Uterus (tissue), 4 donors: ENCODE results near the gene CCDC57. TPM values are rescaled to one million over a fixed set of nuclear protein-coding genes. Genes with fewer than 3 reads are reported as not detected.

Experiments
- DNase-seq, 2 donors: peaks; one replicate each; pipeline ENCODE4 v3.0.0-alpha.2; 2019 to 2020
- H3K27ac ChIP-seq, 2 donors: fragments of 200-600 bp; sonication (generic); 1 replicate in 1 of 2; 2 replicates in 1 of 2; pipeline ENCODE4 v1.5.1; 2016 to 2018
- H3K27me3 ChIP-seq, 2 donors: fragments of 200-600 bp; sonication (generic); one replicate each; pipeline ENCODE4 v1.5.1; 2018 to 2019; ENCODE audit warnings: control low read depth in 1 of 2
- H3K36me3 ChIP-seq, 2 donors: fragments of 200-600 bp; sonication (generic); one replicate each; pipeline ENCODE4 v1.5.1; 2019; ENCODE audit warnings: control low read depth in 1 of 2
- H3K4me1 ChIP-seq, 2 donors: fragments of 200-600 bp; sonication (generic); one replicate each; pipeline ENCODE4 v1.5.1; 2018 to 2019; ENCODE audit warnings: control low read depth in 1 of 2
- H3K4me3 ChIP-seq, 2 donors: fragments of 200-600 bp; sonication (generic); 1 replicate in 1 of 2; 2 replicates in 1 of 2; pipeline ENCODE4 v1.5.1; 2018 to 2019; ENCODE audit warnings: mild to moderate bottlenecking in 1 of 2
- H3K9me3 ChIP-seq, 2 donors: fragments of 200-600 bp; sonication (generic); one replicate each; pipeline ENCODE4 v1.5.1; 2019; ENCODE audit warnings: control low read depth in 1 of 2
- CTCF ChIP-seq, 4 experiments: fragments of 200-600 bp in 2 of 4; fragments of 450-650 bp in 2 of 4; sonication (generic) in 2 of 4; IDR thresholded peaks; one replicate each; pipeline ENCODE4 v1.5.1; 2016 to 2019; ENCODE audit warnings: antibody characterized with exemption in 4 of 4, mild to moderate bottlenecking in 2 of 4, moderate library complexity in 1 of 4
- POLR2A ChIP-seq, 2 donors: fragments of 450-650 bp; IDR thresholded peaks; one replicate each; pipeline ENCODE4 v1.6.1; 2016; ENCODE audit warnings: antibody characterized with exemption in 2 of 2, mild to moderate bottlenecking in 1 of 2, moderate library complexity in 1 of 2
- intact Hi-C: fragments of 100-400 bp; cut with DNase I; formaldehyde crosslinking; loops from one replicate; pipeline ENCODE4 v1.15.1; 2023; ENCODE audit warnings: low total_unique reads
- total RNA-seq, 4 donors: library from RNA; depleted of rRNA in 3 of 4; stranded (reverse); fragments of >200 nt in 3 of 4; gene quantifications; one replicate each; pipeline versions ENCODE4 v1.1.0 to v1.2.4, GENCODE V29; 2014 to 2023
- donor health status: DM: yes; HTN: yes; CAD: no.

Gene CCDC57
- total RNA-seq, 4 donors from 2014 or later = 4.4 to 88.2 (median 17.6) TPM

GRCh38 chr17:82083009-82083408 is 129.6 kb downstream of the CCDC57 start:
- H3K4me1 ChIP-seq = no peaks in the 10 kb centered on the region
- no peak overlapping the region for H3K27ac ChIP-seq
- DNase-seq = no peak
- TF ChIP-seq CTCF (IDR thresholded peaks at IDR 0.05) (no peak), POLR2A (IDR thresholded peaks at IDR 0.05) (no peak)
- H3K9me3 ChIP-seq = no peaks in the 10 kb centered on the region
- no peaks in the 10 kb centered on the region for H3K36me3 ChIP-seq
- H3K4me3 ChIP-seq = no peak overlapping the region
- H3K27me3 ChIP-seq = no peaks in the 10 kb centered on the region
- intact Hi-C loops = no loop called here

GRCh38 chr17:82082456-82082855 is 130.2 kb downstream of the CCDC57 start:
- no peaks in the 10 kb centered on the region for H3K36me3 ChIP-seq
- H3K9me3 ChIP-seq = no peaks in the 10 kb centered on the region
- no peak overlapping the region for H3K4me3 ChIP-seq
- H3K27me3 ChIP-seq = no peaks in the 10 kb centered on the region
- no peak overlapping the region for H3K27ac ChIP-seq
- no peaks in the 10 kb centered on the region for H3K4me1 ChIP-seq
- TF ChIP-seq POLR2A (IDR thresholded peaks at IDR 0.05) (no peak), CTCF (IDR thresholded peaks at IDR 0.05) (no peak)
- intact Hi-C loops = no loop called here
- no peak for DNase-seq

GRCh38 chr17:82081966-82082365 is 130.7 kb downstream of the CCDC57 start:
- Histone ChIP-seq H3K36me3 (no peaks in the 10 kb centered on the region), H3K4me3 (no peak overlapping the region), H3K9me3 (no peaks in the 10 kb centered on the region), H3K27me3 (no peaks in the 10 kb centered on the region), H3K4me1 (no peaks in the 10 kb centered on the region), H3K27ac (no peak overlapping the region)
- DNase-seq = no peak
- TF ChIP-seq CTCF (IDR thresholded peaks at IDR 0.05) = no peak
- TF ChIP-seq POLR2A (IDR thresholded peaks at IDR 0.05) = no peak
- intact Hi-C loops = no loop called here

GRCh38 chr17:82081546-82081945 is 131.1 kb downstream of the CCDC57 start:
- H3K27ac ChIP-seq = no peak overlapping the region
- no peaks in the 10 kb centered on the region for H3K4me1 ChIP-seq
- DNase-seq = no peak
- no peak for TF ChIP-seq CTCF (IDR thresholded peaks at IDR 0.05)
- no peak for TF ChIP-seq POLR2A (IDR thresholded peaks at IDR 0.05)
- intact Hi-C loops = no loop called here
- H3K4me3 ChIP-seq = no peak overlapping the region
- H3K9me3 ChIP-seq = no peaks in the 10 kb centered on the region
- no peaks in the 10 kb centered on the region for H3K36me3 ChIP-seq
- no peaks in the 10 kb centered on the region for H3K27me3 ChIP-seq

- no peaks in the 10 kb centered on the region for H3K36me3 ChIP-seq
- no peak overlapping the region for H3K4me3 ChIP-seq
- DNase-seq = no peak
- no peaks in the 10 kb centered on the region for H3K4me1 ChIP-seq
- intact Hi-C loops = no loop called here
- no peak for TF ChIP-seq POLR2A (IDR thresholded peaks at IDR 0.05)
- no peak for TF ChIP-seq CTCF (IDR thresholded peaks at IDR 0.05)
- no peak overlapping the region for H3K27ac ChIP-seq
- H3K9me3 ChIP-seq = no peaks in the 10 kb centered on the region
- H3K27me3 ChIP-seq = no peaks in the 10 kb centered on the region
Observed at GRCh38 chr17:82080789-82081464, 131.7 kb downstream of the CCDC57 start.
